K562 (cell line): ENCODE data around the gene PTGR2. TPM values are rescaled to one million over a fixed set of nuclear protein-coding genes. Genes with fewer than 3 reads are reported as not detected.

Source experiments
- CEBPG ChIP-seq, 3 experiments: fragments of 200-800 bp in 1 of 3; sonication (Bioruptor generic) in 1 of 3; sonication (generic) in 1 of 3; formaldehyde crosslinking in 1 of 3; IDR thresholded peaks in 2 of 3; conservative IDR thresholded peaks in 1 of 3; 2 replicates each; pipeline versions ENCODE4 v1.6.1 to v1.8.0; 2016 to 2022; ENCODE audit warnings: missing compliant biosample characterization in 2 of 3, missing genetic modification characterization in 2 of 3, mild to moderate bottlenecking in 1 of 3, missing genetic modification reagents in 1 of 3
- EP300 ChIP-seq: IDR thresholded peaks from 2 replicates; pipeline ENCODE4 v1.6.1; 2012; ENCODE audit warnings: low read length, improper control_type of control experiment
- GABPA ChIP-seq: fragments of 200-800 bp; sonication (Bioruptor generic); conservative IDR thresholded peaks from 2 replicates; pipeline ENCODE4 v1.6.1; 2016; ENCODE audit warnings: low read depth, missing genetic modification characterization, missing compliant biosample characterization
- HDAC2 ChIP-seq: fragments of 450-650 bp; IDR thresholded peaks from 2 replicates; pipeline ENCODE4 v1.6.1; 2016; ENCODE audit warnings: mild to moderate bottlenecking
- HNRNPL ChIP-seq: fragments of 200-400 bp; formaldehyde crosslinking; IDR thresholded peaks from 2 replicates; pipeline ENCODE4 v1.6.1; 2017; ENCODE audit warnings: low read depth, mild to moderate bottlenecking, low read length
- MYC ChIP-seq, 2 experiments: fragments of 250-450 bp in 1 of 2; sonication (Bioruptor Pico) in 1 of 2; IDR thresholded peaks; 2 replicates each; pipeline versions ENCODE4 v1.5.1 to v1.6.1; 2012 to 2021; ENCODE audit warnings: low read depth in 2 of 2, borderline replicate concordance in 1 of 2, improper control_type of control experiment in 1 of 2, low read length in 1 of 2, mild to moderate bottlenecking in 1 of 2, moderate library complexity in 1 of 2
- NR2C2 ChIP-seq, 2 experiments: fragments of 200-800 bp in 1 of 2; sonication (Bioruptor generic) in 1 of 2; sonication (generic) in 1 of 2; formaldehyde crosslinking in 1 of 2; IDR thresholded peaks; 2 replicates each; pipeline versions ENCODE4 v1.6.1 to v1.8.0; 2016 to 2022; ENCODE audit warnings: mild to moderate bottlenecking in 1 of 2, missing compliant biosample characterization in 1 of 2, missing genetic modification characterization in 1 of 2, missing genetic modification reagents in 1 of 2
- PHB ChIP-seq: fragments of 250-450 bp; sonication (Bioruptor Pico); IDR thresholded peaks from 2 replicates; pipeline ENCODE4 v1.5.0; 2021
- RCOR1 ChIP-seq, 2 experiments: IDR thresholded peaks; 2 replicates each; pipeline ENCODE4 v1.6.1; 2012; ENCODE audit warnings: low read depth in 2 of 2, low read length in 2 of 2, borderline replicate concordance in 1 of 2, improper control_type of control experiment in 1 of 2
- TEAD1 ChIP-seq, 2 experiments: fragments of 450-650 bp in 1 of 2; sonication (generic) in 1 of 2; formaldehyde crosslinking; IDR thresholded peaks; 2 replicates each; pipeline versions ENCODE4 v1.4.0 to v1.8.0; 2020 to 2022; ENCODE audit warnings: mild to moderate bottlenecking in 2 of 2, missing genetic modification reagents in 1 of 2
- TEAD4 ChIP-seq, 2 experiments: sonication (generic) in 1 of 2; formaldehyde crosslinking in 1 of 2; IDR thresholded peaks; 2 replicates each; pipeline versions ENCODE4 v1.6.1 to v1.8.0; 2012 to 2022; ENCODE audit warnings: borderline replicate concordance in 1 of 2, inconsistent platforms in 1 of 2, low read length in 1 of 2, mild to moderate bottlenecking in 1 of 2, missing genetic modification reagents in 1 of 2
- XRCC4 ChIP-seq: IDR thresholded peaks from one replicate; pipeline ENCODE4 v1.6.1; 2011; ENCODE audit not compliant: insufficient read depth, insufficient read length; ENCODE audit errors: extremely low read depth
- ZNF609 ChIP-seq: sonication (generic); formaldehyde crosslinking; IDR thresholded peaks from 2 replicates; pipeline ENCODE4 v1.8.1; 2023; ENCODE audit warnings: missing genetic modification reagents, mild to moderate bottlenecking, borderline replicate concordance
- polyA plus RNA-seq, 8 experiments: library from polyadenylated mRNA; depleted of rRNA in 4 of 8; stranded (reverse) in 5 of 8; unstranded in 3 of 8; fragments of >200 nt; fragmentation: Nextera tagmentation in 2 of 8; fragmentation: Illumina TruSeq in 1 of 8; extraction: Ambion mirVana in 2 of 8; extraction: Trizol in 1 of 8; gene quantifications; 2 replicates each; pipeline versions ENCODE4 v1.2.1 to v1.2.3, GENCODE V29; 2011 to 2014; ENCODE audit warnings: inconsistent platforms in 1 of 8, missing spikeins in 1 of 8
- total RNA-seq, 7 experiments: library from RNA; depleted of rRNA in 6 of 7; stranded (reverse); fragments of >200 nt in 6 of 7; fragmentation: Illumina TruSeq in 2 of 7; extraction: Trizol in 2 of 7; gene quantifications; 2 replicates each; pipeline versions ENCODE4 v1.2.1 to v1.2.3, GENCODE V29; 2011 to 2021; ENCODE audit warnings: low replicate concordance in 1 of 7
- TF ChIP-seq, protein P1 (sequence below): fragments of 450-650 bp; formaldehyde crosslinking; conservative IDR thresholded peaks from 2 replicates; pipeline ENCODE4 v1.4.0; 2022; ENCODE audit warnings: mild to moderate bottlenecking, missing genetic modification characterization
- TF ChIP-seq, protein P2 (sequence below): sonication (generic); formaldehyde crosslinking; IDR thresholded peaks from 2 replicates; pipeline ENCODE4 v1.8.0; 2022; ENCODE audit warnings: missing genetic modification reagents, mild to moderate bottlenecking, borderline replicate concordance

The PTGR2 gene
- total and polyA plus RNA-seq, 9 of the 15 experiments (the other 6 are each of a cell fraction or from before 2014, with no cell fraction given) = 7.4 to 23.0 (median 13.0) TPM

- TF ChIP-seq MYC (IDR thresholded peaks at IDR 0.05; ENCODE audit: low read depth, low read length) (peak; percentile 35; the same call in 1 of the 2 replicates), MYC (CRISPR knock-in tag; IDR thresholded peaks at IDR 0.05; ENCODE audit: borderline replicate concordance, low read depth) (no peak), TEAD1 (CRISPR knock-in tag; IDR thresholded peaks at IDR 0.05) (peak; percentile 31 to 85; a peak in 2 of 4 replicates), HNRNPL (no peak), ZNF609 (CRISPR knock-in tag) (no peak), RCOR1 (IDR thresholded peaks at IDR 0.05; ENCODE audit: borderline replicate concordance in 1 of 2, low read depth in 2 of 2, low read length in 2 of 2) (0 out of 4 replicates have a peak, but pooled peaks of 1 of the 2 experiments have one; percentile 23), NR2C2 (CRISPR knock-in tag; IDR thresholded peaks at IDR 0.05) (no peak), NR2C2 (tag; IDR thresholded peaks at IDR 0.05) (peak; percentile 64), XRCC4 (no peak), GABPA (tag) (0 out of 2 replicates have a peak, but pooled peaks have one; percentile 14), PHB (CRISPR knock-in tag) (no peak), EP300 (peak; percentile 40; the same call in 1 of the 2 replicates), TEAD4 (IDR thresholded peaks at IDR 0.05; ENCODE audit: low read length) (peak; percentile 55), TEAD4 (CRISPR knock-in tag; IDR thresholded peaks at IDR 0.05; ENCODE audit: borderline replicate concordance) (no peak), HDAC2 (no peak), CEBPG (CRISPR knock-in tag; IDR thresholded peaks at IDR 0.05) (no peak), CEBPG (tag; conservative IDR thresholded peaks at IDR 0.05 in 1 of 2, IDR thresholded peaks at IDR 0.05 in 1 of 2) (no peak)
- TF ChIP-seq, protein P1, sequence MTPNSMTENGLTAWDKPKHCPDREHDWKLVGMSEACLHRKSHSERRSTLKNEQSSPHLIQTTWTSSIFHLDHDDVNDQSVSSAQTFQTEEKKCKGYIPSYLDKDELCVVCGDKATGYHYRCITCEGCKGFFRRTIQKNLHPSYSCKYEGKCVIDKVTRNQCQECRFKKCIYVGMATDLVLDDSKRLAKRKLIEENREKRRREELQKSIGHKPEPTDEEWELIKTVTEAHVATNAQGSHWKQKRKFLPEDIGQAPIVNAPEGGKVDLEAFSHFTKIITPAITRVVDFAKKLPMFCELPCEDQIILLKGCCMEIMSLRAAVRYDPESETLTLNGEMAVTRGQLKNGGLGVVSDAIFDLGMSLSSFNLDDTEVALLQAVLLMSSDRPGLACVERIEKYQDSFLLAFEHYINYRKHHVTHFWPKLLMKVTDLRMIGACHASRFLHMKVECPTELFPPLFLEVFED (CRISPR knock-in tag) = no peak
- TF ChIP-seq, protein P2, sequence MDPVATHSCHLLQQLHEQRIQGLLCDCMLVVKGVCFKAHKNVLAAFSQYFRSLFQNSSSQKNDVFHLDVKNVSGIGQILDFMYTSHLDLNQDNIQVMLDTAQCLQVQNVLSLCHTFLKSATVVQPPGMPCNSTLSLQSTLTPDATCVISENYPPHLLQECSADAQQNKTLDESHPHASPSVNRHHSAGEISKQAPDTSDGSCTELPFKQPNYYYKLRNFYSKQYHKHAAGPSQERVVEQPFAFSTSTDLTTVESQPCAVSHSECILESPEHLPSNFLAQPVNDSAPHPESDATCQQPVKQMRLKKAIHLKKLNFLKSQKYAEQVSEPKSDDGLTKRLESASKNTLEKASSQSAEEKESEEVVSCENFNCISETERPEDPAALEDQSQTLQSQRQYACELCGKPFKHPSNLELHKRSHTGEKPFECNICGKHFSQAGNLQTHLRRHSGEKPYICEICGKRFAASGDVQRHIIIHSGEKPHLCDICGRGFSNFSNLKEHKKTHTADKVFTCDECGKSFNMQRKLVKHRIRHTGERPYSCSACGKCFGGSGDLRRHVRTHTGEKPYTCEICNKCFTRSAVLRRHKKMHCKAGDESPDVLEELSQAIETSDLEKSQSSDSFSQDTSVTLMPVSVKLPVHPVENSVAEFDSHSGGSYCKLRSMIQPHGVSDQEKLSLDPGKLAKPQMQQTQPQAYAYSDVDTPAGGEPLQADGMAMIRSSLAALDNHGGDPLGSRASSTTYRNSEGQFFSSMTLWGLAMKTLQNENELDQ (CRISPR knock-in tag) = no peak
Observed at GRCh38 chr14:73825551-73826188, 26.0 kb upstream of the PTGR2 start (continued).
